A549 (cell line): ENCODE measurements around the gene TAF11L14. TPM values are rescaled to one million over a fixed set of nuclear protein-coding genes. Genes with fewer than 3 reads are reported as not detected.

Experiments used
- ATAC-seq, 2 experiments: fragments of 200-7000 bp in 1 of 2; fragments of >200 bp in 1 of 2; cut with Nextera tagmentation in 1 of 2; cut with Tn5 transposase in 1 of 2; 3 replicates each; pipeline versions ENCODE4 v1.8.0 to v1.9.1; 2018 to 2020; ENCODE audit warnings: mild to moderate bottlenecking in 1 of 2, moderate library complexity in 1 of 2
- CTCF ChIA-PET: fragments of 300-600 bp; sonication (Branson Sonifier 250); formaldehyde crosslinking; extraction: SDS; loops from one replicate; lab custom pipeline; 2021; ENCODE audit warnings: antibody characterized with exemption, inconsistent platforms; lab: Yijun Ruan, JAX
- POLR2A ChIA-PET: fragments of 350-600 bp; formaldehyde crosslinking; extraction: SDS; loops from one replicate; lab custom pipeline; 2021; ENCODE audit warnings: antibody characterized with exemption, inconsistent platforms; lab: Yijun Ruan, JAX
- DNase-seq, 2 experiments: peaks; one replicate each; pipeline versions ENCODE4 v3.0.0 to v3.0.0-alpha.2; 2011 to 2016; ENCODE audit warnings: low read depth in 1 of 2, low spot score in 1 of 2
- FAIRE-seq: peaks from 2 replicates; lab custom pipeline; 2011; peaks lifted over from hg19 to GRCh38; lab: Jason Lieb, UNC
- H3K27ac ChIP-seq, 2 experiments: fragments of >200 bp; sonication (Bioruptor Twin); formaldehyde crosslinking; 3 replicates each; pipeline ENCODE4 v1.5.1; 2016 to 2017
- H3K4me1 ChIP-seq: fragments of >200 bp; sonication (Bioruptor Twin); formaldehyde crosslinking; 3 replicates; pipeline ENCODE4 v1.6.1; 2016
- H3K4me2 ChIP-seq: fragments of >200 bp; sonication (Bioruptor Twin); formaldehyde crosslinking; 3 replicates; pipeline ENCODE4 v1.6.1; 2016
- H3K4me3 ChIP-seq: fragments of >200 bp; sonication (Bioruptor Twin); formaldehyde crosslinking; 3 replicates; pipeline ENCODE4 v1.5.1; 2016
- H3K9me3 ChIP-seq: fragments of >200 bp; sonication (Bioruptor Twin); formaldehyde crosslinking; 3 replicates; pipeline ENCODE4 v1.6.1; 2016
- BCL3 ChIP-seq: fragments of >200 bp; sonication (Bioruptor Twin); formaldehyde crosslinking; IDR thresholded peaks from 3 replicates; pipeline ENCODE4 v1.6.1; 2016
- CBX2 ChIP-seq: fragments of 200-600 bp; sonication (generic); IDR thresholded peaks from 2 replicates; pipeline ENCODE4 v1.6.1; 2016; ENCODE audit warnings: low read depth, mild to moderate bottlenecking, borderline replicate concordance
- CEBPB ChIP-seq, 2 experiments: fragments of >200 bp in 1 of 2; sonication (Bioruptor Twin) in 1 of 2; formaldehyde crosslinking in 1 of 2; IDR thresholded peaks; 2 replicates each; pipeline ENCODE4 v1.6.1; 2012 to 2016
- CHD4 ChIP-seq: fragments of 200-600 bp; sonication (generic); IDR thresholded peaks from 2 replicates; pipeline ENCODE4 v1.6.1; 2016; ENCODE audit warnings: antibody characterized with exemption, mild to moderate bottlenecking, borderline replicate concordance
- EHF ChIP-seq: fragments of 250-450 bp; sonication (Bioruptor Pico); IDR thresholded peaks from 2 replicates; pipeline ENCODE4 v1.5.0; 2020; ENCODE audit warnings: mild to moderate bottlenecking
- FOSB ChIP-seq: fragments of 250-450 bp; sonication (Bioruptor Pico); IDR thresholded peaks from 2 replicates; pipeline ENCODE4 v1.5.0; 2020; ENCODE audit warnings: mild to moderate bottlenecking, moderate library complexity
- FOSL2 ChIP-seq, 2 experiments: fragments of 450-650 bp in 1 of 2; fragments of >200 bp in 1 of 2; sonication (Bioruptor Twin) in 1 of 2; formaldehyde crosslinking; IDR thresholded peaks; 2 replicates each; pipeline versions ENCODE4 v1.5.0 to v1.6.1; 2016 to 2020; ENCODE audit warnings: mild to moderate bottlenecking in 1 of 2, moderate library complexity in 1 of 2
- HDAC2 ChIP-seq: fragments of 200-600 bp; sonication (generic); IDR thresholded peaks from 2 replicates; pipeline ENCODE4 v1.6.1; 2016
- HES2 ChIP-seq: fragments of >200 bp; sonication (Bioruptor Twin); formaldehyde crosslinking; IDR thresholded peaks from 2 replicates; pipeline ENCODE4 v1.6.1; 2016
- HOXA7 ChIP-seq: fragments of 250-450 bp; sonication (Bioruptor Pico); IDR thresholded peaks from 2 replicates; pipeline ENCODE4 v1.5.0; 2020; ENCODE audit warnings: mild to moderate bottlenecking, moderate library complexity
- JUN ChIP-seq, 2 experiments: fragments of >200 bp; sonication (Bioruptor Twin); formaldehyde crosslinking; IDR thresholded peaks; 2 replicates in 1 of 2; 3 replicates in 1 of 2; pipeline ENCODE4 v1.6.1; 2016 to 2017
- JUNB ChIP-seq: fragments of >200 bp; sonication (Bioruptor Twin); formaldehyde crosslinking; IDR thresholded peaks from 2 replicates; pipeline ENCODE4 v1.6.1; 2016
- KDM5A ChIP-seq: fragments of 200-600 bp; sonication (generic); IDR thresholded peaks from 2 replicates; pipeline ENCODE4 v1.6.1; 2016; ENCODE audit warnings: antibody characterized with exemption, mild to moderate bottlenecking
- MAZ ChIP-seq: fragments of 150-350 bp; IDR thresholded peaks from 2 replicates; pipeline ENCODE4 v1.6.1; 2014; ENCODE audit warnings: antibody characterized with exemption, low read depth, low read length, borderline replicate concordance
- NPAS2 ChIP-seq: fragments of 250-450 bp; sonication (Bioruptor Pico); IDR thresholded peaks from 2 replicates; pipeline ENCODE4 v1.8.0; 2022; ENCODE audit warnings: mild to moderate bottlenecking, moderate library complexity, borderline replicate concordance
- RNF2 ChIP-seq: fragments of 200-600 bp; sonication (generic); IDR thresholded peaks from 2 replicates; pipeline ENCODE4 v1.6.1; 2016; ENCODE audit warnings: low read depth, mild to moderate bottlenecking, antibody characterized with exemption, moderate library complexity, borderline replicate concordance
- SREBF2 ChIP-seq: fragments of 450-650 bp; IDR thresholded peaks from 2 replicates; pipeline ENCODE4 v1.6.1; 2014; ENCODE audit warnings: mild to moderate bottlenecking, moderate library complexity
- ZFP36 ChIP-seq: fragments of 450-650 bp; IDR thresholded peaks from 2 replicates; pipeline ENCODE4 v1.6.1; 2014; ENCODE audit warnings: borderline replicate concordance; ENCODE audit not compliant: partially characterized antibody
- WGBS: methylation state at CpG from one replicate; pipeline ENCODE4 v1.1.6; 2017; ENCODE audit errors: missing lambda C conversion rate; 5-methylcytosine and 5-hydroxymethylcytosine counted together
- polyA plus RNA-seq, 4 experiments: library from polyadenylated mRNA; depleted of rRNA in 3 of 4; stranded (reverse); fragments of >200 nt; fragmentation: RNase III in 1 of 4; extraction: RNeasy Plus Mini Kit Qiagen cat#74134 plus additional on column Dnase treatment in 1 of 4; gene quantifications; 2 replicates in 3 of 4; 3 replicates in 1 of 4; pipeline ENCODE4 v1.2.3, GENCODE V29; 2011 to 2017
- TF ChIP-seq, protein P1 (sequence below): fragments of 250-450 bp; sonication (Bioruptor Pico); IDR thresholded peaks from 2 replicates; pipeline ENCODE4 v1.5.0; 2021; ENCODE audit warnings: mild to moderate bottlenecking, moderate library complexity, borderline replicate concordance
- TF ChIP-seq, protein P2 (sequence below): IDR thresholded peaks from 2 replicates; pipeline ENCODE4 v1.6.1; 2012; ENCODE audit warnings: low read depth, borderline replicate concordance

Gene TAF11L14
- polyA plus RNA-seq, 2 of the 4 experiments (the other 2 are of a cell fraction) = 0.14 TPM; not detected in 1

DNA sequence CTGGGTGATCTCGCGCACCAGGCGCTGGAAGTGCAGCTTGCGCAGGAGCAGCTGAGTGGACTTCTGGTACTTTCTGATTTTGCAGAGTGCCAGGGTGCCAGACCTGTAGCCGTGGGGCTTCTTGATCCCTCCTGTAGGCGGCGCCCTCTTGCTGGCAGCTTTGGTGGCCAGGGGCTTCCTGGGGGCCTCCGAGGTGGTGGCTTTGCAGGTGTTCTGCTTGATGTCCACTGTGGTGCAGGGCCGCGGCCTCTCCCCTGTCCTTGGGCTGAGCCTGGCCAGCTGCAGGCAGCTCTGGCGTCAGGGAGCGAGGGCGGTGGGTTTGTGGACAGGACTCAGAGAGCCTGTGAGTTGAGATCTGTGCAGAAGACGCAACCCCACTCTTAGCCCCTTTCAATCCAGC, 36.1 kb downstream of the TAF11L14 start:
- ChIA-PET CTCF (interaction anchor here (0.7 to 1.1 kb wide), 3 partner anchors 9 to 22 kb away, joined by 3 read pairs; no protein-coding TSS in a partner anchor), POLR2A (no interaction called here)
- no peak overlapping the region for H3K27ac ChIP-seq
- DNase-seq (no peak), ATAC-seq (no peak), FAIRE-seq (no peak)
- no peak for TF ChIP-seq CBX2
- no peak for TF ChIP-seq FOSB (CRISPR knock-in tag)
- H3K4me1 ChIP-seq = no peaks in the 10 kb centered on the region
- H3K4me3 ChIP-seq = no peak overlapping the region
- 83% methylated on average over 3 of the region's 14 CpGs for WGBS
- no peak overlapping the region for H3K4me2 ChIP-seq
- H3K9me3 ChIP-seq = peaks cover 11% of the 10 kb centered on the region

DNA sequence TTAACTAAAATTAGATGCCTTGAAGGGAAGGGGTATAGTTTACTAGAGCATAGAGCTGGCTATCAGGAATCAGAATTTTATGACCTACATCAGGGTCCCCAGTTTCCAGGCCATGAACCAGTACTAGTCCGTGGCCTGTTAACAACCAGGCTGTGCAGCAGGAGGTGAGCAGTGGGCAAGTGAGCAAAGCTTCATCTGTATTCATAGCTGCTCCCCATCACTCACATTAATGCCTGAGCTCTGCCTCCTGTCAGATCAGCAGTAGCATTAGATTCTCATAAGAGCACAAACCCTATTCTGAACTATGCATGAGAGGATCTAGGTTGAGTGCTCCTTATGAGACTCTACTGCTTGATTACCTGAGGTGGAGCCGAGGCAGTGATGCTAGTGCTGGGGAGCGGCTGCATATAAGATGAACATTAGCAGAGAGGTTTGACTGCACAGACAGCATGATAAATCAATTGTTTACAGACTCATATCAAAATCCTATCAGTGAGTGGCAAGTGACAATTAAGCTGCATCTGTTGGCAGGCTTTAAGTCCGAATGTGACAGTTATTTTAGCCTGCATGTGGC, 44.6 kb downstream of the TAF11L14 start:
- Histone ChIP-seq H3K4me2 (no peak overlapping the region; the same call in 2 of the 3 replicates), H3K27ac (no peak overlapping the region; a peak in 1 of 6 replicates), H3K4me3 (no peak overlapping the region), H3K4me1 (peaks cover 17% of the 10 kb centered on the region; the same call in 2 of the 3 replicates), H3K9me3 (no peaks in the 10 kb centered on the region)
- POLR2A ChIA-PET = no interaction called here
- WGBS = 88% methylated on average over 4 of the region's 4 CpGs
- ATAC-seq (no peak), FAIRE-seq (no peak), DNase-seq (no peak)
- TF ChIP-seq, protein P1, sequence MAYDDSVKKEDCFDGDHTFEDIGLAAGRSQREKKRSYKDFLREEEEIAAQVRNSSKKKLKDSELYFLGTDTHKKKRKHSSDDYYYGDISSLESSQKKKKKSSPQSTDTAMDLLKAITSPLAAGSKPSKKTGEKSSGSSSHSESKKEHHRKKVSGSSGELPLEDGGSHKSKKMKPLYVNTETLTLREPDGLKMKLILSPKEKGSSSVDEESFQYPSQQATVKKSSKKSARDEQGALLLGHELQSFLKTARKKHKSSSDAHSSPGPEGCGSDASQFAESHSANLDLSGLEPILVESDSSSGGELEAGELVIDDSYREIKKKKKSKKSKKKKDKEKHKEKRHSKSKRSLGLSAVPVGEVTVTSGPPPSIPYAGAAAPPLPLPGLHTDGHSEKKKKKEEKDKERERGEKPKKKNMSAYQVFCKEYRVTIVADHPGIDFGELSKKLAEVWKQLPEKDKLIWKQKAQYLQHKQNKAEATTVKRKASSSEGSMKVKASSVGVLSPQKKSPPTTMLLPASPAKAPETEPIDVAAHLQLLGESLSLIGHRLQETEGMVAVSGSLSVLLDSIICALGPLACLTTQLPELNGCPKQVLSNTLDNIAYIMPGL = no peak
- TF ChIP-seq BCL3 = no peak
- TF ChIP-seq HDAC2 = no peak
- no peak for TF ChIP-seq CBX2
- TF ChIP-seq HOXA7 = no peak
- no peak for TF ChIP-seq JUN (IDR thresholded peaks at IDR 0.05)
- TF ChIP-seq CHD4 = no peak
- no peak for TF ChIP-seq ZFP36
- no peak for TF ChIP-seq CEBPB (IDR thresholded peaks at IDR 0.05)
- no peak for TF ChIP-seq RNF2
- TF ChIP-seq NPAS2 (CRISPR knock-in tag) = no peak
- CTCF ChIA-PET = interaction anchor here (0.8 to 1.2 kb wide), 2 partner anchors 9 to 13 kb away, joined by 3 read pairs; no protein-coding TSS in a partner anchor

DNA sequence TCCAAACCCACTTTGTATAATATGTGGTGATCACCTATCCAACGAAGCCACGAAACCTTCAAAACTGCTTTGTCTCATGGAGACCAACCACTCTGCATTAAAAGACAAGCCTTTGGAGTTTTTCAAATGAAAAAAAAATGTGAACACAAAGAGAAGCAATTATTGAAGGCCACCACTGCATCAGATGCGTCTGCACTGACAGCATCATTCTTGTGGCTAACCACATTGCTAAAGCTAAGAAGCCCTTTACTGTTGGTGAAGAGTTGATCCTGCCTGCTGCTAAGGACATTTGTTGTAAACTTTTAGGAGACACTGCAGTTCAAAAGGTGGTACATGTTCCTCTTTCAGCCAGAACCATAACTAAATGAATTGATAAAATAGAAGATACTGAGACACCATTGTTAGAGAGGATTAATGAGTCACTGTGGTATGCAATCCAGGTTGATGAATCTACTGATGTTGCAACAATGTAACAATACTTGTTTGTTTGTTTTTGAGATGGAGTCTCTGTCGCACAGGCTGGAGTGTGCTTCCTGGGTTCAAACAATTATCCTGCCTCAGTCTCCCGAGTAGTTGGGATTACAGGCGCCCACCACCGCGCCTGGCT, 45.4 kb downstream of the TAF11L14 start:
- peak overlapping the region in 1 of 2 experiments; percentile 59; a peak in 3 of 6 replicates for H3K27ac ChIP-seq
- peaks cover 17% of the 10 kb centered on the region; the same call in 2 of the 3 replicates for H3K4me1 ChIP-seq
- peak in 1 of 2 experiments; percentile 17 for DNase-seq
- H3K9me3 ChIP-seq = no peaks in the 10 kb centered on the region
- 77% methylated on average over 8 of the region's 8 CpGs for WGBS
- POLR2A ChIA-PET = no interaction called here
- no peak overlapping the region for H3K4me3 ChIP-seq
- peak overlapping the region; percentile 16; the same call in 2 of the 3 replicates for H3K4me2 ChIP-seq
- TF ChIP-seq ZFP36 (no peak), CEBPB (IDR thresholded peaks at IDR 0.05) (peak; percentile 65 to 85; a peak in 3 of 4 replicates), HDAC2 (no peak), MAZ (no peak), FOSL2 (IDR thresholded peaks at IDR 0.05) (0 out of 2 replicates have a peak, but pooled peaks have one; percentile 17), FOSL2 (CRISPR knock-in tag; IDR thresholded peaks at IDR 0.05) (peak; percentile 63), JUN (IDR thresholded peaks at IDR 0.05) (no peak), EHF (CRISPR knock-in tag) (no peak), HES2 (no peak), NPAS2 (CRISPR knock-in tag) (no peak), SREBF2 (no peak), CBX2 (no peak), KDM5A (no peak), JUNB (peak; percentile 41)
- TF ChIP-seq, protein P2, sequence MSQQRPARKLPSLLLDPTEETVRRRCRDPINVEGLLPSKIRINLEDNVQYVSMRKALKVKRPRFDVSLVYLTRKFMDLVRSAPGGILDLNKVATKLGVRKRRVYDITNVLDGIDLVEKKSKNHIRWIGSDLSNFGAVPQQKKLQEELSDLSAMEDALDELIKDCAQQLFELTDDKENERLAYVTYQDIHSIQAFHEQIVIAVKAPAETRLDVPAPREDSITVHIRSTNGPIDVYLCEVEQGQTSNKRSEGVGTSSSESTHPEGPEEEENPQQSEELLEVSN = no peak
- TF ChIP-seq, all 56 proteins: peak for 3
- CTCF ChIA-PET = interaction anchor here (1.2 kb wide), 1 partner anchor 10 kb away, joined by 3 read pairs; no protein-coding TSS in a partner anchor
- ATAC-seq (no peak), FAIRE-seq (no peak)
